Progenitor cell of endocrine pancreas (in vitro differentiated cells): ENCODE data around the gene NMT1. TPM values are rescaled to one million over a fixed set of nuclear protein-coding genes. Genes with fewer than 3 reads are reported as not detected.
A peak's percentile ranks its signal among the peaks of the same experiment; 100 is the strongest.

Experiments
- DNase-seq: peaks from one replicate; pipeline ENCODE4 v3.0.0; 2021; ENCODE audit warnings: low spot score; ENCODE audit not compliant: unreplicated experiment
- H3K27ac Mint-ChIP-seq: 2 replicates; pipeline ENCODE4 v1.8.0; 2021; ENCODE audit warnings: mild to moderate bottlenecking, moderate library complexity, mixed read lengths
- H3K27me3 Mint-ChIP-seq: 2 replicates; pipeline ENCODE4 v1.8.0; 2021; ENCODE audit warnings: mixed read lengths
- H3K36me3 Mint-ChIP-seq: 2 replicates; pipeline ENCODE4 v1.8.0; 2022; ENCODE audit warnings: mixed read lengths; ENCODE audit not compliant: insufficient read depth
- H3K4me1 Mint-ChIP-seq: 2 replicates; pipeline ENCODE4 v1.8.0; 2021; ENCODE audit warnings: low read depth, mixed read lengths
- H3K4me3 Mint-ChIP-seq: 2 replicates; pipeline ENCODE4 v1.8.0; 2021; ENCODE audit warnings: low read depth, mild to moderate bottlenecking, moderate library complexity, mixed read lengths
- H3K9me3 Mint-ChIP-seq: 2 replicates; pipeline ENCODE4 v1.8.0; 2021; ENCODE audit warnings: low read depth, mixed read lengths
- CTCF ChIP-seq: fragments of 200-600 bp; sonication (generic); IDR thresholded peaks from one replicate; pipeline ENCODE4 v1.5.0; 2021; ENCODE audit warnings: antibody characterized with exemption, mild to moderate bottlenecking; ENCODE audit not compliant: unreplicated experiment
- total RNA-seq: library from RNA; stranded (reverse); gene quantifications from 2 replicates; pipeline ENCODE4 v1.2.1, GENCODE V29; 2021

NMT1 gene
- total RNA-seq, 1 donor from 2014 or later = 97.4 TPM

- no peak overlapping the region for H3K4me3 Mint-ChIP-seq
- H3K9me3 Mint-ChIP-seq = no peaks in the 10 kb centered on the region
- H3K4me1 Mint-ChIP-seq = no peaks in the 10 kb centered on the region
- peaks cover 15% of the 10 kb centered on the region for H3K36me3 Mint-ChIP-seq
- no peak for TF ChIP-seq CTCF
- no peak for DNase-seq
- H3K27ac Mint-ChIP-seq = peak overlapping the region; percentile 62
- H3K27me3 Mint-ChIP-seq = no peaks in the 10 kb centered on the region
These were observed 42.9 kb downstream of the NMT1 start for GRCh38 chr17:45104029-45104428.

- DNase-seq = no peak
- H3K36me3 Mint-ChIP-seq = peaks cover 13% of the 10 kb centered on the region
- H3K4me3 Mint-ChIP-seq = no peak overlapping the region
- H3K9me3 Mint-ChIP-seq = no peaks in the 10 kb centered on the region
- peak overlapping the region; percentile 62 for H3K27ac Mint-ChIP-seq
- H3K27me3 Mint-ChIP-seq = no peaks in the 10 kb centered on the region
- no peak for TF ChIP-seq CTCF
- H3K4me1 Mint-ChIP-seq = no peaks in the 10 kb centered on the region
These were observed 43.4 kb downstream of the NMT1 start for GRCh38 chr17:45104497-45104896.

- Mint-ChIP-seq H3K4me3 (no peak overlapping the region), H3K9me3 (no peaks in the 10 kb centered on the region), H3K27ac (no peak overlapping the region), H3K4me1 (no peaks in the 10 kb centered on the region), H3K27me3 (no peaks in the 10 kb centered on the region), H3K36me3 (peaks cover 13% of the 10 kb centered on the region)
- no peak for DNase-seq
- no peak for TF ChIP-seq CTCF
These were observed 43.9 kb downstream of the NMT1 start for GRCh38 chr17:45104907-45105624.

GRCh38 chr17:45106096-45106495, 45.0 kb downstream of the NMT1 start:
- Mint-ChIP-seq H3K4me1 (no peaks in the 10 kb centered on the region), H3K27ac (no peak overlapping the region), H3K36me3 (peaks cover 13% of the 10 kb centered on the region), H3K4me3 (no peak overlapping the region), H3K9me3 (no peaks in the 10 kb centered on the region), H3K27me3 (no peaks in the 10 kb centered on the region)
- no peak for DNase-seq
- no peak for TF ChIP-seq CTCF

GRCh38 chr17:45106582-45106981, 45.5 kb downstream of the NMT1 start:
- no peak for DNase-seq
- no peak overlapping the region for H3K27ac Mint-ChIP-seq
- H3K4me1 Mint-ChIP-seq = no peaks in the 10 kb centered on the region
- no peak for TF ChIP-seq CTCF
- H3K4me3 Mint-ChIP-seq = no peak overlapping the region
- peaks cover 13% of the 10 kb centered on the region for H3K36me3 Mint-ChIP-seq
- H3K9me3 Mint-ChIP-seq = no peaks in the 10 kb centered on the region
- no peaks in the 10 kb centered on the region for H3K27me3 Mint-ChIP-seq
